PFSK-1 (cell line): ENCODE data around the gene EPB41L4B.

Experiments used
- FOXP2 ChIP-seq: optimal IDR thresholded peaks from 2 replicates; pipeline ENCODE3; 2011; ENCODE audit warnings: borderline replicate concordance, control low read depth, inconsistent platforms; ENCODE audit not compliant: insufficient read depth; ENCODE audit errors: extremely low read length, extremely low read depth
- POLR2AphosphoS5 ChIP-seq: IDR thresholded peaks from 2 replicates; pipeline ENCODE4 v1.6.1; 2012; ENCODE audit warnings: low read depth, mild to moderate bottlenecking, control low read depth, low read length, moderate library complexity
- REST ChIP-seq, 2 experiments: IDR thresholded peaks; 2 replicates each; pipeline versions ENCODE4 v1.6.1 to v1.8.0; 2011 to 2012; ENCODE audit warnings: low read depth in 2 of 2, low read length in 2 of 2, control low read depth in 1 of 2, inconsistent platforms in 1 of 2, mild to moderate bottlenecking in 1 of 2, moderate library complexity in 1 of 2; ENCODE audit not compliant: insufficient read depth in 1 of 2
- SIN3A ChIP-seq: IDR thresholded peaks from 2 replicates; pipeline ENCODE4 v1.6.1; 2012; ENCODE audit warnings: mild to moderate bottlenecking, low read length, moderate library complexity, borderline replicate concordance; ENCODE audit not compliant: insufficient read depth
- TAF1 ChIP-seq: IDR thresholded peaks from 2 replicates; pipeline ENCODE4 v1.6.1; 2012; ENCODE audit warnings: low read length, control low read depth, borderline replicate concordance; ENCODE audit not compliant: insufficient read depth

Gene EPB41L4B

GRCh38 chr9:109156708-109157107, 164.2 kb downstream of the EPB41L4B start:
- no peak for TF ChIP-seq FOXP2
- no peak for TF ChIP-seq REST (IDR thresholded peaks at IDR 0.05; ENCODE audit: insufficient read depth in 1 of 2, low read depth in 2 of 2, low read length in 2 of 2)
- TF ChIP-seq SIN3A, result no peak
- no peak for TF ChIP-seq TAF1
- TF ChIP-seq POLR2AphosphoS5, result no peak

DNA sequence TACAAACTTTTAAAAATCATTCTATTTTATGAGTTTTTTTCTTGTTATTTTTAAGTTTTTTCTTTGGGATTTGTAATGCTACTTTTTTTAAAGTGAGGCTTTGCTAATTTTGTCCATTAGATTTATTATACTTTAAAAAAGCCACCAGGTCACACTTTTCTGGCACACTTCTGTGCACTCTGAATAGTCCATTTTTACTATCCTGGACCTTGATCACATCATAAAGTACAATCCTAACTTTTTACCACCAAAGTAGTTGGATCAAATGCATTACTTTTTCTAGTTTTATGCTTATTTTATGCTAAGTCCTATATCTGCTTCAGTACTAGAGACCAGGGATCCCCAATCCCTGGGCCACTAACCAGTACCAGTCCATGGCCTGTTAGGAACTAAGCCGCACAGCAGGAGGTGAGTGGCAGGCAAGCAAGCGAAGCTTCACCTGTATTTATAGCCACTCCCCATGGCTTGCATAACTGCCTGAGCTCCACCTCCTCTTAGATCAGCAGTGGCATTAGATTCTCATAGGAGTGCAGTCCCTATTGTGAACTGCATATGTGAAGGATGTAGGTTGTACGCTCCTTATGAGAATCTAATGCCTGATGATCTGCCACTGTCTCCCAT, 169.8 kb downstream of the EPB41L4B start:
- no peak for TF ChIP-seq POLR2AphosphoS5
- no peak for TF ChIP-seq FOXP2
- no peak for TF ChIP-seq REST (IDR thresholded peaks at IDR 0.05; ENCODE audit: insufficient read depth in 1 of 2, low read depth in 2 of 2, low read length in 2 of 2)
- no peak for TF ChIP-seq TAF1
- no peak for TF ChIP-seq SIN3A

DNA sequence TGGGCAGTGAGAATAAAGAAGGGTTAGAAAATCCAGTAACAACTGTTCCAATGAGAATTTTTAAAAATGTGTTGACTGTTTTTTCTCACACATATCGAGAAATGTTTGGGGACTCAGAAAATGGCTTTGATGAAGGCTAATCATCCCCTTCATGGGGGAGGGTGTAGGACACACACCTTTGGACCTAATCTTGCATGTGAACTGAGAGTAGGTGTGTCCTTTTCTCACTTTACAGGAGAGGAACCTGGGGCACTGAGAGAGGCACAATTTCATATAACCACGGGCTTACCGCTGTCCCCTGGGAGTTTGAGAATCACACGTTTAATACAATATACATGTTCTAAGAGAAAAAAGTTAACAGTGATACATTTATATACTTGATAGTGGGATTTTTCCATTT, 171.1 kb downstream of the EPB41L4B start:
- TF ChIP-seq TAF1 (no peak), FOXP2 (no peak), POLR2AphosphoS5 (no peak), SIN3A (no peak), REST (IDR thresholded peaks at IDR 0.05; ENCODE audit: insufficient read depth in 1 of 2, low read depth in 2 of 2, low read length in 2 of 2) (no peak)

DNA sequence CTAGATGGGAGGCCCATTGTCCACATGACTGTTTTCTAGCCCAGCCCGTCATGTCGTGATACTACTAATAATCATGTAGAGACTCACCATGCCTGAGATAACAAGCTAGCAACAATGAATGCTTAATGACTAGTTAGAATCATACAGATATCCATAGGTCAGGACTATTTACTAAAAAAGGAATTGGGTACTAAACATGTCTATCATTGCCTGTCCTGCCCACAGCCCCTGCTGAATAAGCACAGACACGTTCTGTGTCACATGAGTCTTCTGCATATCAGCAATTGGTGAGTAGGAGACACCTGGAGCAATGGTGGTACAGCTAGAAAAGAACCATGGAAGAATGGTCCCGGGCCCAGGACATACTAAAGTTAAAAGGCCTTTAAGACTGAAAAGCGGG, 171.8 kb downstream of the EPB41L4B start:
- no peak for TF ChIP-seq TAF1
- no peak for TF ChIP-seq POLR2AphosphoS5

- TF ChIP-seq FOXP2 (no peak), TAF1 (no peak), POLR2AphosphoS5 (no peak), SIN3A (no peak), REST (IDR thresholded peaks at IDR 0.05; ENCODE audit: insufficient read depth in 1 of 2, low read depth in 2 of 2, low read length in 2 of 2) (no peak)
Measured at GRCh38 chr9:109145051-109145450, 175.8 kb downstream of the EPB41L4B start.
